ENCODE data around the gene SP2. TPM values are rescaled to one million over a fixed set of nuclear protein-coding genes. Genes with fewer than 3 reads are reported as not detected.
A peak's percentile ranks its signal among the peaks of the same experiment; 100 is the strongest.

Gene SP2
- total RNA-seq, 2 donors from 2014 or later = 15.2 to 15.8 TPM

DNA sequence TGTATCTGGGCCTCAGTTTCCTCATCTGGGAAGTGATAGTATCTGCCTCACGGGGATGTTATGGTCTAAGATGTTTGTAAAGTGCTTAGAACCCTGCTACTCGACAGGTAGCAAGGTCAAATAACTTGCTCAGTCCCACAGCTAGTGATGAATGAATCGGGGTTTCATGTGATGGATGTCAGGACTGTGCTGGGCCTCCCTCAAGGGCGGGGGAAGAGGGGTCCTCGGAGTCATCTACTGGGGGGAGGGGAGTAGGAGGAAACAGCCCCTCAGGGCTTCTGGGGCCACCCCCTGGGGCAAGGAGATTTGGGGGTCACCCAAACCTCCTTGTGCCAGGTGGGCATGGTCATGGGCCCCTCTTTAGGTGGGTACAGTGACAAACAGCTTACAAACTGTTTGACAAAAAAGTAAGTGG lies 46.1 kb downstream of the SP2 start:
- H3K9me3 ChIP-seq = no peaks in the 10 kb centered on the region
- H3K27me3 ChIP-seq (replicated peaks; ENCODE audit: insufficient read depth) = no peaks in the 10 kb centered on the region
- H3K27ac ChIP-seq = peak overlapping the region; percentile 62 to 74
- peak overlapping the region; percentile 58 to 64 for H3K4me3 ChIP-seq
- WGBS = 12% methylated on average over 5 of the region's 5 CpGs
- intact Hi-C loops (cut with DNase I) = loop anchor here (5.0 kb wide), 1 partner anchor 50 kb away; no protein-coding TSS in a partner anchor
- H3K36me3 ChIP-seq = no peaks in the 10 kb centered on the region
- TF ChIP-seq POLR2AphosphoS5 (IDR thresholded peaks at IDR 0.05) = no peak
- no peak for TF ChIP-seq POLR2A (IDR thresholded peaks at IDR 0.05)
- TF ChIP-seq, protein P1, sequence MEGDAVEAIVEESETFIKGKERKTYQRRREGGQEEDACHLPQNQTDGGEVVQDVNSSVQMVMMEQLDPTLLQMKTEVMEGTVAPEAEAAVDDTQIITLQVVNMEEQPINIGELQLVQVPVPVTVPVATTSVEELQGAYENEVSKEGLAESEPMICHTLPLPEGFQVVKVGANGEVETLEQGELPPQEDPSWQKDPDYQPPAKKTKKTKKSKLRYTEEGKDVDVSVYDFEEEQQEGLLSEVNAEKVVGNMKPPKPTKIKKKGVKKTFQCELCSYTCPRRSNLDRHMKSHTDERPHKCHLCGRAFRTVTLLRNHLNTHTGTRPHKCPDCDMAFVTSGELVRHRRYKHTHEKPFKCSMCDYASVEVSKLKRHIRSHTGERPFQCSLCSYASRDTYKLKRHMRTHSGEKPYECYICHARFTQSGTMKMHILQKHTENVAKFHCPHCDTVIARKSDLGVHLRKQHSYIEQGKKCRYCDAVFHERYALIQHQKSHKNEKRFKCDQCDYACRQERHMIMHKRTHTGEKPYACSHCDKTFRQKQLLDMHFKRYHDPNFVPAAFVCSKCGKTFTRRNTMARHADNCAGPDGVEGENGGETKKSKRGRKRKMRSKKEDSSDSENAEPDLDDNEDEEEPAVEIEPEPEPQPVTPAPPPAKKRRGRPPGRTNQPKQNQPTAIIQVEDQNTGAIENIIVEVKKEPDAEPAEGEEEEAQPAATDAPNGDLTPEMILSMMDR (IDR thresholded peaks at IDR 0.05) = no peak
- no peak for DNase-seq (ENCODE audit: low spot score)
- peaks cover 4% of the 10 kb centered on the region for H3K4me1 ChIP-seq (replicated peaks)

DNA sequence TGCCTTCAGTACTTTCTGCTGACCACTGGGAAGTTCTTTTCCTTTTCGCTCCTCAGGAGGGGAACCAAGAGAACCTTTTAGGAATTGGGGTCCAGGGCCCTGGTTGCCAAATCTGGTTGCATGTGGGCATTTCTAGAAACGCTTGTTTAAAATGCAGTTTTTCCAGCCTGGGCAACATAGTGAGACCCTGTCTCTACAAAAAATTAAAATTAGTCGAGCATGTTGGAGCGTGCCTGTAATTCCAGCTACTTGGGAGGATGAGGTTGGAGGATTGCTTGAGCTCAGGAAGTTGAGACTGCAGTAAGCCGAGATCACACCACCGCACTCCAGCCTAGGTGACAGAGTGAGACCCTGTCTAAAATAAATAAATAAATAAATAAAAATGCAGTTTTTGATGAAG lies 46.5 kb downstream of the SP2 start:
- WGBS = 61% methylated on average over 6 of the region's 6 CpGs
- Histone ChIP-seq H3K27ac (peak overlapping the region in 1 of 2 donors; percentile 74), H3K4me1 (replicated peaks) (peaks cover 4% of the 10 kb centered on the region), H3K27me3 (replicated peaks; ENCODE audit: insufficient read depth) (no peaks in the 10 kb centered on the region), H3K36me3 (no peaks in the 10 kb centered on the region), H3K9me3 (no peaks in the 10 kb centered on the region), H3K4me3 (peak overlapping the region in 1 of 2 donors; percentile 64)
- TF ChIP-seq POLR2A (IDR thresholded peaks at IDR 0.05) (no peak), POLR2AphosphoS5 (IDR thresholded peaks at IDR 0.05) (no peak)
- TF ChIP-seq, protein P1 (IDR thresholded peaks at IDR 0.05) = no peak
- DNase-seq (ENCODE audit: low spot score) = no peak
- intact Hi-C loops (cut with DNase I) = loop anchor here (5.0 kb wide), 1 partner anchor 50 kb away; no protein-coding TSS in a partner anchor

DNA sequence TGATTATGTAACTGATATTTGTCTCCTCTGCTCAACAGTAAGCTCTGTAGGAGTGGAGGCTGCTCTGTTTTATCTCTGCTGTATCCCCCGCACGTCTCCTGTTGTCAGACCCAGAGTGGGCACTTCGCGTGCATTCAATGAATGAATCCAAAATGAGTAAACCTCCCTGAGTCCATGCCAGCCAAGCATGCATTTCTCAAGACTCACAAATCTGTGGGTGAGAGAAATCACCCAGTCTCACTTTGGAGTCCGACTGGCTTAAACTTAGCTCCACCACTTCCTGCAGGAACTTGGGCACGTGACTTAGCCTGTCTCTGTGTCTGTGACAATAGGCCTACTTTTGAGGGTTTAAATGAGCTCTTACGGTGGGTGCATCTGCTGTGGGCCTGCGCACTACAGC lies 49.0 kb downstream of the SP2 start:
- H3K4me1 ChIP-seq (replicated peaks) = peaks cover 18% of the 10 kb centered on the region
- intact Hi-C loops (cut with DNase I) = loop anchor here (5.0 kb wide), 1 partner anchor 38 kb away; no protein-coding TSS in a partner anchor
- TF ChIP-seq POLR2AphosphoS5 (IDR thresholded peaks at IDR 0.05) (no peak), POLR2A (IDR thresholded peaks at IDR 0.05) (no peak)
- TF ChIP-seq, protein P1 (IDR thresholded peaks at IDR 0.05) = no peak
- H3K36me3 ChIP-seq = no peaks in the 10 kb centered on the region
- no peak overlapping the region for H3K4me3 ChIP-seq
- H3K27ac ChIP-seq = peak overlapping the region in 1 of 2 donors; percentile 93
- no peaks in the 10 kb centered on the region for H3K9me3 ChIP-seq
- DNase-seq (ENCODE audit: low spot score) = no peak
- no peaks in the 10 kb centered on the region for H3K27me3 ChIP-seq (replicated peaks; ENCODE audit: insufficient read depth)
- WGBS = 80% methylated on average over 8 of the region's 8 CpGs

DNA sequence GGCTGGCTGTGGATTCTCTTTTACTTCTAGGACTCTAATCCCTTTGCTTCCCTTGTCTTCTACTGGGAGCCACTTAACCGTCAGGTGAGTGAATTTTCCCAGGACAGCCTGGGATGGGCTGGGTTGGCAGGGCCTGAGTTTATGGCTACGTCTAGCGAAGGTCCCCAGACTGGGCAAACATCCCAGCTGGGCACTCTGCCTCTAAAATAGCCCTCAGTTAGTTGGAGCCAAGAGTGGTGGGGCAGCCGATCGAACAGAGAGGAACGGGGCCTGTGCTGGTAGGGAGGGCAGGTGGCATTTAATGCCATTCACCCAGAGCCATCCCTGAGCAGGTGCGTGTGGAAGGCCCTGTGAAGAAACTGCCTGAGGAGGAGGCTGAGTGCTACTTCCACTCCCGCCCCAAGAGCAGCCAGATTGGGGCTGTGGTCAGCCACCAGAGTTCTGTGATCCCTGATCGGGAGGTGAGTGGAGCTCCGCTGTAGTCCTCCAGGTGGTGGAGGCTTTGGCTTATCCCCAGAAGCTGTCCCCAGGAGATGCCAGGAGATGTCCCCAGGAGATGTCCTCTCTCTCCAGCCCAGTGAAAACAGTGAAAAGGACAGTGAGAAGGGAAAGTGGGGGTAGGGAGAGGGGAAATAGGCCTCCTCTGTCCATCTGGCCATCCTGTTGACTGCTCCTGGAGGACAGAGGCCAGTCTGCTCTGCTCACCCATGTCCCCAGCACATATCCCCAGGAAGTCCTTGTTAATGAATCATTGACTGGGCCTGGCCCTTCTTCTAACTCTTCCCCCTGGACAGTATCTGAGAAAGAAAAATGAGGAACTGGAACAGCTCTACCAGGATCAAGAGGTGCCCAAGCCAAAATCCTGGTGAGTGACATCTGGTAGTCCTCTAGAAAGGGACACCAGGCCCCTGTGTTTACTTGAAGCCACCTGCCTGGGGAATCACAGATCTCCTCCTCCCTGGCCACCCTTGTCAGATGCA lies 49.8 kb downstream of the SP2 start:
- WGBS = 71% methylated on average over 10 of the region's 10 CpGs
- Histone ChIP-seq H3K4me1 (replicated peaks) (peaks cover 21% of the 10 kb centered on the region), H3K36me3 (no peaks in the 10 kb centered on the region), H3K27ac (peak overlapping the region; percentile 9 to 93), H3K9me3 (no peaks in the 10 kb centered on the region), H3K27me3 (replicated peaks; ENCODE audit: insufficient read depth) (no peaks in the 10 kb centered on the region), H3K4me3 (no peak overlapping the region)
- intact Hi-C loops (cut with DNase I) = loop anchor here (5.0 kb wide), 1 partner anchor 39 kb away; no protein-coding TSS in a partner anchor
- TF ChIP-seq POLR2A (IDR thresholded peaks at IDR 0.05) (no peak), POLR2AphosphoS5 (IDR thresholded peaks at IDR 0.05) (no peak)
- TF ChIP-seq, protein P1 (IDR thresholded peaks at IDR 0.05) = no peak
- DNase-seq (ENCODE audit: low spot score) = no peak

Data from prostate gland (tissue), 2 donors.